Measurements from ENCODE around the gene KCNC2.

KCNC2 gene

GRCh38 chr12:75000120-75000519 is 209.5 kb downstream of the KCNC2 start:
- H3K27ac ChIP-seq (ENCODE audit: low read depth, low read length) = no peak overlapping the region
- no peaks in the 10 kb centered on the region for H3F3A ChIP-seq (ENCODE audit: insufficient read depth)
- H3K27me3 ChIP-seq (ENCODE audit: low read length) = no peaks in the 10 kb centered on the region
- H3K36me3 ChIP-seq (ENCODE audit: low read length) = no peaks in the 10 kb centered on the region; the same call in 1 of the 2 replicates
- no peak overlapping the region for H3K9ac ChIP-seq (ENCODE audit: low read length)
- H3K79me2 ChIP-seq (ENCODE audit: insufficient read depth, low read length) = no peaks in the 10 kb centered on the region
- no peak overlapping the region for H3K4me3 ChIP-seq (ENCODE audit: insufficient read depth, low read length, poor library complexity, severe bottlenecking)
- no peak for TF ChIP-seq EZH2phosphoT487 (conservative IDR thresholded peaks at IDR 0.05; ENCODE audit: low read length)
- TF ChIP-seq, protein P1, sequence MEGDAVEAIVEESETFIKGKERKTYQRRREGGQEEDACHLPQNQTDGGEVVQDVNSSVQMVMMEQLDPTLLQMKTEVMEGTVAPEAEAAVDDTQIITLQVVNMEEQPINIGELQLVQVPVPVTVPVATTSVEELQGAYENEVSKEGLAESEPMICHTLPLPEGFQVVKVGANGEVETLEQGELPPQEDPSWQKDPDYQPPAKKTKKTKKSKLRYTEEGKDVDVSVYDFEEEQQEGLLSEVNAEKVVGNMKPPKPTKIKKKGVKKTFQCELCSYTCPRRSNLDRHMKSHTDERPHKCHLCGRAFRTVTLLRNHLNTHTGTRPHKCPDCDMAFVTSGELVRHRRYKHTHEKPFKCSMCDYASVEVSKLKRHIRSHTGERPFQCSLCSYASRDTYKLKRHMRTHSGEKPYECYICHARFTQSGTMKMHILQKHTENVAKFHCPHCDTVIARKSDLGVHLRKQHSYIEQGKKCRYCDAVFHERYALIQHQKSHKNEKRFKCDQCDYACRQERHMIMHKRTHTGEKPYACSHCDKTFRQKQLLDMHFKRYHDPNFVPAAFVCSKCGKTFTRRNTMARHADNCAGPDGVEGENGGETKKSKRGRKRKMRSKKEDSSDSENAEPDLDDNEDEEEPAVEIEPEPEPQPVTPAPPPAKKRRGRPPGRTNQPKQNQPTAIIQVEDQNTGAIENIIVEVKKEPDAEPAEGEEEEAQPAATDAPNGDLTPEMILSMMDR (IDR thresholded peaks at IDR 0.05; ENCODE audit: insufficient read depth, low read length, poor library complexity, severe bottlenecking) = no peak
- H3K4me2 ChIP-seq (ENCODE audit: low read depth, low read length, poor library complexity, severe bottlenecking) = no peak overlapping the region
- H3K9me2 ChIP-seq (replicated peaks; ENCODE audit: insufficient read depth, low read length) = no peaks in the 10 kb centered on the region
- no peaks in the 10 kb centered on the region for H4K20me1 ChIP-seq (ENCODE audit: low read depth, low read length)
- H3K9me3 ChIP-seq (ENCODE audit: insufficient read depth, low read length) = no peaks in the 10 kb centered on the region
- H2AFZ ChIP-seq (ENCODE audit: low read depth, low read length, severe bottlenecking) = no peak overlapping the region

DNA sequence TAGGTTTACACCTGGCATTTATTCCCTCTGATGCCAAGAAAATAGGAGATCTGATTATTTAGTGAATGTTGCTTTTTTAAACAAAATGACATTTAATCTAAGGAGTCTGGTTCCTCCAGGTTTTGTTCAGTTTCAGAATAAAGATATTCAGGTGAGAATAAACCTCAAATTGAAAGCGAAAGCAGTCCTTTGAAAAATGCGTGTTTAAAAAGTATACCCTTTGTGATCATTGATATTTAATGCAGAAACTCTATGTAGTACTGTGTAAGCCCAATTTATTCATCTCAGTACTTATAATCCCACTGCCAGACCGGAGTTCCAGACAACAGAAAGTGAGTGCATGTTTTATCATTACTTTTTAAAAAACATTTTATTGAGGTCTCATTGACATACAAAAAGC is 210.2 kb downstream of the KCNC2 start:
- TF ChIP-seq, protein P1 (IDR thresholded peaks at IDR 0.05; ENCODE audit: insufficient read depth, low read length, poor library complexity, severe bottlenecking) = no peak
- TF ChIP-seq EZH2phosphoT487 (conservative IDR thresholded peaks at IDR 0.05; ENCODE audit: low read length) = no peak
- Histone ChIP-seq H3K79me2 (ENCODE audit: insufficient read depth, low read length) (no peaks in the 10 kb centered on the region), H3K27me3 (ENCODE audit: low read length) (no peaks in the 10 kb centered on the region), H3K9me3 (ENCODE audit: insufficient read depth, low read length) (no peaks in the 10 kb centered on the region), H4K20me1 (ENCODE audit: low read depth, low read length) (no peaks in the 10 kb centered on the region), H3F3A (ENCODE audit: insufficient read depth) (no peaks in the 10 kb centered on the region), H3K4me2 (ENCODE audit: low read depth, low read length, poor library complexity, severe bottlenecking) (no peak overlapping the region), H2AFZ (ENCODE audit: low read depth, low read length, severe bottlenecking) (no peak overlapping the region), H3K36me3 (ENCODE audit: low read length) (no peaks in the 10 kb centered on the region; the same call in 1 of the 2 replicates), H3K27ac (ENCODE audit: low read depth, low read length) (no peak overlapping the region), H3K9ac (ENCODE audit: low read length) (no peak overlapping the region), H3K9me2 (replicated peaks; ENCODE audit: insufficient read depth, low read length) (no peaks in the 10 kb centered on the region), H3K4me3 (ENCODE audit: insufficient read depth, low read length, poor library complexity, severe bottlenecking) (no peak overlapping the region)

Measured in SU-DHL-6 (cell line).